ENCODE results near the gene CCDC88A.

DNA sequence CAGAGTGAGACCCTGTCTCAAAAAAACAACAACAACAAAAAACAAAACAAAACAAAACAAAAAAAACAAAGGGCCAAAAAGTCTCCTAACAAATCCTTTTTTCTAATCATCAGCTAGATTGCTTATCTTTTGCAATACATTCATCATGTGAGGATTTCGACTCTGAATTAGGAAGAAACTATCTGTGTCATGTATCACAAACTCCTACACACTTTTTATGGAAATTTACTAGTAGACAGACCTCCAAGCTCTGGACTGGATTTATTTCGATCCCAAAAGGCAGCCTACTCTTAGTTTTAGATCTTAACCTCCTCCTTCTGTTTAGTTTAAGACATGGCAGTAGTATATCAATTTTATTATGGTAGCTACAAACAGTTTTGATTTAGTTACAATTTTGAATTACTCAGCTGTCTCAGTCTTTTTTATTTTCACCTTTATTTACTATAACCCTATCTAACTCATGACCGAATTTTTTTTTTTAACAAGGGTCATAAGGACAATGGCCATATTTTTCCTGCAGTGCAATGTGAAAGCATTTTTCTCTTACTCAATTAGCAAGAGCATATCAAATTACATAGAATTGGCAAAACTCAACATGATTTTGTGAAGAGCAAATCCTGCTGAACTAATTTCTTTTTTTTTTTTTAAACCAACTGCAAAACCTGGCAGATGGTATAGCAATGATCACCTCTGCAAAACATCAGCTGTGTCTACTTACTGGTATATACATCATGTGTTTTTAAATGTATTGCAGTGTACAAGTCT, 10.7 kb upstream of the CCDC88A start:
- TF ChIP-seq, protein P1, sequence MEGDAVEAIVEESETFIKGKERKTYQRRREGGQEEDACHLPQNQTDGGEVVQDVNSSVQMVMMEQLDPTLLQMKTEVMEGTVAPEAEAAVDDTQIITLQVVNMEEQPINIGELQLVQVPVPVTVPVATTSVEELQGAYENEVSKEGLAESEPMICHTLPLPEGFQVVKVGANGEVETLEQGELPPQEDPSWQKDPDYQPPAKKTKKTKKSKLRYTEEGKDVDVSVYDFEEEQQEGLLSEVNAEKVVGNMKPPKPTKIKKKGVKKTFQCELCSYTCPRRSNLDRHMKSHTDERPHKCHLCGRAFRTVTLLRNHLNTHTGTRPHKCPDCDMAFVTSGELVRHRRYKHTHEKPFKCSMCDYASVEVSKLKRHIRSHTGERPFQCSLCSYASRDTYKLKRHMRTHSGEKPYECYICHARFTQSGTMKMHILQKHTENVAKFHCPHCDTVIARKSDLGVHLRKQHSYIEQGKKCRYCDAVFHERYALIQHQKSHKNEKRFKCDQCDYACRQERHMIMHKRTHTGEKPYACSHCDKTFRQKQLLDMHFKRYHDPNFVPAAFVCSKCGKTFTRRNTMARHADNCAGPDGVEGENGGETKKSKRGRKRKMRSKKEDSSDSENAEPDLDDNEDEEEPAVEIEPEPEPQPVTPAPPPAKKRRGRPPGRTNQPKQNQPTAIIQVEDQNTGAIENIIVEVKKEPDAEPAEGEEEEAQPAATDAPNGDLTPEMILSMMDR (IDR thresholded peaks at IDR 0.05; ENCODE audit: poor library complexity), result no peak
- no peak for TF ChIP-seq EZH2phosphoT487 (IDR thresholded peaks at IDR 0.05; ENCODE audit: low read depth, severe bottlenecking, unreplicated experiment)

Measured in hepatocyte (in vitro differentiated cells).